PFSK-1 (cell line): ENCODE measurements around the gene TIGD1.

Source experiments
- POLR2AphosphoS5 ChIP-seq: IDR thresholded peaks from 2 replicates; pipeline ENCODE4 v1.6.1; 2012; ENCODE audit warnings: low read depth, mild to moderate bottlenecking, control low read depth, low read length, moderate library complexity
- REST ChIP-seq, 2 experiments: IDR thresholded peaks; 2 replicates each; pipeline versions ENCODE4 v1.6.1 to v1.8.0; 2011 to 2012; ENCODE audit warnings: low read depth in 2 of 2, low read length in 2 of 2, control low read depth in 1 of 2, inconsistent platforms in 1 of 2, mild to moderate bottlenecking in 1 of 2, moderate library complexity in 1 of 2; ENCODE audit not compliant: insufficient read depth in 1 of 2
- TAF1 ChIP-seq: IDR thresholded peaks from 2 replicates; pipeline ENCODE4 v1.6.1; 2012; ENCODE audit warnings: low read length, control low read depth, borderline replicate concordance; ENCODE audit not compliant: insufficient read depth

- no peak for TF ChIP-seq POLR2AphosphoS5
- no peak for TF ChIP-seq TAF1
- TF ChIP-seq REST (IDR thresholded peaks at IDR 0.05; ENCODE audit: insufficient read depth in 1 of 2, low read depth in 2 of 2, low read length in 2 of 2): no peak
Observed at GRCh38 chr2:232593982-232594381, 43.6 kb upstream of the TIGD1 start.
